Suprapubic skin (tissue), 3 donors: ENCODE data around the gene TTC28.

ENCODE experiments used
- CTCF ChIP-seq, 2 donors: fragments of 200-600 bp in 1 of 2; fragments of 450-650 bp in 1 of 2; sonication (generic) in 1 of 2; IDR thresholded peaks; one replicate each; pipeline ENCODE4 v1.5.1; 2016 to 2019; ENCODE audit warnings: antibody characterized with exemption in 2 of 2, mild to moderate bottlenecking in 1 of 2, moderate library complexity in 1 of 2
- POLR2AphosphoS5 ChIP-seq, 3 donors: sonication (generic); formaldehyde crosslinking; IDR thresholded peaks; one replicate each; pipeline ENCODE4 v1.6.1; 2017; ENCODE audit warnings: antibody characterized with exemption in 3 of 3

- TF ChIP-seq CTCF (IDR thresholded peaks at IDR 0.05) (no peak), POLR2AphosphoS5 (IDR thresholded peaks at IDR 0.05) (no peak)
Measured at GRCh38 chr22:27959335-27960090, 720.1 kb downstream of the TTC28 start.
